Stimulated activated CD4-positive, alpha-beta T cell treated with anti-CD3 and anti-CD28 coated beads, Interleukin-12 subunit alpha, Interleukin-12 subunit beta, amount 100 ng/mL, for 24 hours (primary cell): Measurements from ENCODE around the gene INHBE.
A peak's percentile ranks its signal among the peaks of the same experiment; 100 is the strongest.
"Not testable (repeated sequence)": the region's sequence is repeated elsewhere in the genome, so short reads cannot be mapped to it uniquely, and the experiment has no call there.

Experiments
- DNase-seq, 2 experiments: peaks; one replicate each; pipeline ENCODE4 v3.0.0-alpha.2; 2020; ENCODE audit warnings: low read depth in 2 of 2

Gene INHBE

GRCh38 chr12:57441393-57441792 is 13.7 kb upstream of the INHBE start:
- DNase-seq, result not testable (repeated sequence)

GRCh38 chr12:57441846-57442427 is 13.2 kb upstream of the INHBE start:
- DNase-seq, result no peak

GRCh38 chr12:57444337-57444736 is 10.8 kb upstream of the INHBE start:
- not testable (repeated sequence) for DNase-seq

- no peak for DNase-seq
Measured at GRCh38 chr12:57444744-57445143, 10.4 kb upstream of the INHBE start.

- DNase-seq, result no peak
Measured at GRCh38 chr12:57446292-57446960, 8.7 kb upstream of the INHBE start.

GRCh38 chr12:57448669-57449068 is 6.4 kb upstream of the INHBE start:
- DNase-seq, result no peak

GRCh38 chr12:57449375-57449774 is 5.7 kb upstream of the INHBE start:
- no peak for DNase-seq

GRCh38 chr12:57450057-57450456 is 5.0 kb upstream of the INHBE start:
- no peak for DNase-seq

- DNase-seq, result no peak
Measured at GRCh38 chr12:57451233-57451778, 3.8 kb upstream of the INHBE start.

GRCh38 chr12:57452181-57452936 is 2.7 kb upstream of the INHBE start:
- no peak for DNase-seq

GRCh38 chr12:57452937-57453509 is 2.1 kb upstream of the INHBE start:
- peak in 1 of 2 experiments; percentile 54 for DNase-seq

GRCh38 chr12:57454213-57454565 is 918 bp upstream of the INHBE start:
- no peak for DNase-seq

- DNase-seq, result no peak
Measured at GRCh38 chr12:57455374-57456144, 452 bp downstream of the INHBE start.

- DNase-seq, result no peak
Measured at GRCh38 chr12:57456145-57456700, 1.1 kb downstream of the INHBE start.

GRCh38 chr12:57456737-57457490 is 1.8 kb downstream of the INHBE start:
- DNase-seq, result no peak

GRCh38 chr12:57458665-57459054 is 3.6 kb downstream of the INHBE start:
- DNase-seq, result no peak

GRCh38 chr12:57459055-57459749 is 4.1 kb downstream of the INHBE start:
- DNase-seq, result peak; percentile 83 to 98

- DNase-seq, result no peak
Measured at GRCh38 chr12:57459750-57460467, 4.8 kb downstream of the INHBE start, which contains the start of gene GLI1. Gene GLI1 (plus strand): TSS chr12:57459785. CDS start chr12:57463692, 3,907 bp downstream.

GRCh38 chr12:57460468-57460784 is 5.3 kb downstream of the INHBE start:
- DNase-seq, result no peak
